Stimulated activated CD8-positive, alpha-beta memory T cell treated with anti-CD3 and anti-CD28 coated beads, Interleukin-2, amount 100 ng/mL, for 1 hour (primary cell): Measurements from ENCODE around the gene WNK2.

Experiments
- DNase-seq, 2 donors: peaks; one replicate each; pipeline ENCODE4 v3.0.0-alpha.2; 2020; ENCODE audit warnings: low read depth in 2 of 2

WNK2 gene

GRCh38 chr9:93254806-93255493 is 71.0 kb downstream of the WNK2 start:
- DNase-seq, result no peak

- DNase-seq, result no peak
Observed at GRCh38 chr9:93255494-93255867, 71.5 kb downstream of the WNK2 start.

GRCh38 chr9:93255994-93256877 is 72.3 kb downstream of the WNK2 start:
- no peak for DNase-seq

- no peak for DNase-seq
Observed at GRCh38 chr9:93256878-93257807, 73.2 kb downstream of the WNK2 start.

GRCh38 chr9:93257808-93258331 is 73.9 kb downstream of the WNK2 start:
- no peak for DNase-seq

GRCh38 chr9:93258419-93258817 is 74.5 kb downstream of the WNK2 start:
- DNase-seq, result no peak

GRCh38 chr9:93258818-93259489 is 75.0 kb downstream of the WNK2 start:
- no peak for DNase-seq

GRCh38 chr9:93259490-93260262 is 75.7 kb downstream of the WNK2 start:
- DNase-seq, result no peak

- DNase-seq, result no peak
Observed at GRCh38 chr9:93260263-93261066, 76.5 kb downstream of the WNK2 start.

- DNase-seq, result no peak
Observed at GRCh38 chr9:93261281-93261680, 77.3 kb downstream of the WNK2 start.

- DNase-seq, result no peak
Observed at GRCh38 chr9:93261735-93262523, 78.0 kb downstream of the WNK2 start.

GRCh38 chr9:93262537-93263310 is 78.8 kb downstream of the WNK2 start:
- no peak for DNase-seq

- no peak for DNase-seq
Observed at GRCh38 chr9:93263334-93264229, 79.6 kb downstream of the WNK2 start.

GRCh38 chr9:93264338-93265125 is 80.6 kb downstream of the WNK2 start:
- DNase-seq, result no peak

GRCh38 chr9:93265301-93265971 is 81.5 kb downstream of the WNK2 start:
- no peak for DNase-seq

GRCh38 chr9:93265972-93266371 is 82.0 kb downstream of the WNK2 start:
- DNase-seq, result no peak
